HCT116 (cell line): ENCODE data around the gene SDK2.

ENCODE experiments used
- EGR1 ChIP-seq: IDR thresholded peaks from 2 replicates; pipeline ENCODE4 v1.6.1; 2012; ENCODE audit warnings: low read depth
- ELF1 ChIP-seq: IDR thresholded peaks from 2 replicates; pipeline ENCODE4 v1.6.1; 2012; ENCODE audit warnings: low read depth, borderline replicate concordance
- POLR2A ChIP-seq: IDR thresholded peaks from 2 replicates; pipeline ENCODE4 v1.7.0; 2011; ENCODE audit warnings: borderline replicate concordance; ENCODE audit not compliant: insufficient read depth, insufficient read length; ENCODE audit errors: extremely low read depth
- POLR2AphosphoS5 ChIP-seq: IDR thresholded peaks from 2 replicates; pipeline ENCODE4 v1.6.1; 2011; ENCODE audit warnings: mild to moderate bottlenecking, low read depth, low read length, moderate library complexity
- RAD21 ChIP-seq: IDR thresholded peaks from 2 replicates; pipeline ENCODE4 v1.6.1; 2012; ENCODE audit warnings: low read depth, mild to moderate bottlenecking
- TF ChIP-seq, protein P1 (sequence below), 3 experiments: fragments of 200-600 bp in 1 of 3; sonication (generic) in 1 of 3; IDR thresholded peaks in 2 of 3; conservative IDR thresholded peaks in 1 of 3; 2 replicates each; pipeline ENCODE4 v1.5.1; 2012 to 2017; ENCODE audit warnings: low read depth in 2 of 3, low read length in 2 of 3, antibody characterized with exemption in 1 of 3, borderline replicate concordance in 1 of 3, control low read depth in 1 of 3, mild to moderate bottlenecking in 1 of 3, mixed read lengths in 1 of 3, mixed run types in 1 of 3, moderate library complexity in 1 of 3; ENCODE audit not compliant: insufficient read depth in 1 of 3
- TF ChIP-seq, protein P2 (sequence below): IDR thresholded peaks from 2 replicates; pipeline ENCODE4 v1.6.1; 2012
- TF ChIP-seq, protein P3 (sequence below): IDR thresholded peaks from 2 replicates; pipeline ENCODE4 v1.6.1; 2012; ENCODE audit warnings: low read depth

DNA sequence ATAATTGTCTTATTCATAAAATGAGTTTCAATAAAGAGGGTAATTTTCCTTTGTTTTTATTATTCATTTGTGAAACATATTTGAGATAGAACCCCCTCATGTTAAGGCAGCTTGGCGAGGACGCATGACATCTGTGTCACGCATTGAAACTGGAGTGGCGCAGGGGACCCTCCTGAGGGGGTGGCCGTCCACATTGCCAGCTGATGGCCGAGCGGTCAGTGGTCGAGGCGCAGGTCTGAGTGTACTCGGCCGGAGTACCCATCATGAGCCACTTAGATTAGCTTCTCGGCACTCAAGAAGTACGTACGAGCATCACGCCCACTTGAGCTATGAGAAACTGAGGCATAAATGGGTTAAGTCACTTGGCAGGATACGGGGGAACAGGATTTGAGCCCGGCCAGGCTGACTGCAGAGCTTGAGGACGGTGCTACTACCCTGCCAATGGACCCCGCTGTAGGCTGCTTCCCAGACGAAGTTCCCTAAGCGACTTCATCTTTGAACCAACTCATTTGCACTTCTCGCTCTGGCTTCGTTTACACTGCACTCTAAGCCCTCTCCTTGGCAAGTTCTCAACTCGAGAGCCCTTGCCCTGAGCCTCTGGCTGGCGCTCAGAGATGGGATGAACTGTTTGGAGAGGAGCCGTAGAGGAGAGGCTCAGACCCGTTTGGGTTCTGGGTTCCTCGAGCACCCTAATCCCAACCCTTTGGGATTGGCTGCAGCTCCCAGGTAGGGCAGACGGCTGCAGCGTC, 91.8 kb downstream of the SDK2 start:
- no peak for TF ChIP-seq EGR1
- TF ChIP-seq, protein P1, sequence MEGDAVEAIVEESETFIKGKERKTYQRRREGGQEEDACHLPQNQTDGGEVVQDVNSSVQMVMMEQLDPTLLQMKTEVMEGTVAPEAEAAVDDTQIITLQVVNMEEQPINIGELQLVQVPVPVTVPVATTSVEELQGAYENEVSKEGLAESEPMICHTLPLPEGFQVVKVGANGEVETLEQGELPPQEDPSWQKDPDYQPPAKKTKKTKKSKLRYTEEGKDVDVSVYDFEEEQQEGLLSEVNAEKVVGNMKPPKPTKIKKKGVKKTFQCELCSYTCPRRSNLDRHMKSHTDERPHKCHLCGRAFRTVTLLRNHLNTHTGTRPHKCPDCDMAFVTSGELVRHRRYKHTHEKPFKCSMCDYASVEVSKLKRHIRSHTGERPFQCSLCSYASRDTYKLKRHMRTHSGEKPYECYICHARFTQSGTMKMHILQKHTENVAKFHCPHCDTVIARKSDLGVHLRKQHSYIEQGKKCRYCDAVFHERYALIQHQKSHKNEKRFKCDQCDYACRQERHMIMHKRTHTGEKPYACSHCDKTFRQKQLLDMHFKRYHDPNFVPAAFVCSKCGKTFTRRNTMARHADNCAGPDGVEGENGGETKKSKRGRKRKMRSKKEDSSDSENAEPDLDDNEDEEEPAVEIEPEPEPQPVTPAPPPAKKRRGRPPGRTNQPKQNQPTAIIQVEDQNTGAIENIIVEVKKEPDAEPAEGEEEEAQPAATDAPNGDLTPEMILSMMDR (IDR thresholded peaks at IDR 0.05 in 2 of 3, conservative IDR thresholded peaks at IDR 0.05 in 1 of 3; ENCODE audit: borderline replicate concordance in 1 of 3, insufficient read depth in 1 of 3, low read depth in 2 of 3, low read length in 2 of 3), result no peak
- TF ChIP-seq POLR2A, result no peak
- TF ChIP-seq POLR2AphosphoS5, result no peak
- no peak for TF ChIP-seq ELF1
- TF ChIP-seq, protein P2, sequence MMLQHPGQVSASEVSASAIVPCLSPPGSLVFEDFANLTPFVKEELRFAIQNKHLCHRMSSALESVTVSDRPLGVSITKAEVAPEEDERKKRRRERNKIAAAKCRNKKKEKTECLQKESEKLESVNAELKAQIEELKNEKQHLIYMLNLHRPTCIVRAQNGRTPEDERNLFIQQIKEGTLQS, result no peak
- TF ChIP-seq, protein P3, sequence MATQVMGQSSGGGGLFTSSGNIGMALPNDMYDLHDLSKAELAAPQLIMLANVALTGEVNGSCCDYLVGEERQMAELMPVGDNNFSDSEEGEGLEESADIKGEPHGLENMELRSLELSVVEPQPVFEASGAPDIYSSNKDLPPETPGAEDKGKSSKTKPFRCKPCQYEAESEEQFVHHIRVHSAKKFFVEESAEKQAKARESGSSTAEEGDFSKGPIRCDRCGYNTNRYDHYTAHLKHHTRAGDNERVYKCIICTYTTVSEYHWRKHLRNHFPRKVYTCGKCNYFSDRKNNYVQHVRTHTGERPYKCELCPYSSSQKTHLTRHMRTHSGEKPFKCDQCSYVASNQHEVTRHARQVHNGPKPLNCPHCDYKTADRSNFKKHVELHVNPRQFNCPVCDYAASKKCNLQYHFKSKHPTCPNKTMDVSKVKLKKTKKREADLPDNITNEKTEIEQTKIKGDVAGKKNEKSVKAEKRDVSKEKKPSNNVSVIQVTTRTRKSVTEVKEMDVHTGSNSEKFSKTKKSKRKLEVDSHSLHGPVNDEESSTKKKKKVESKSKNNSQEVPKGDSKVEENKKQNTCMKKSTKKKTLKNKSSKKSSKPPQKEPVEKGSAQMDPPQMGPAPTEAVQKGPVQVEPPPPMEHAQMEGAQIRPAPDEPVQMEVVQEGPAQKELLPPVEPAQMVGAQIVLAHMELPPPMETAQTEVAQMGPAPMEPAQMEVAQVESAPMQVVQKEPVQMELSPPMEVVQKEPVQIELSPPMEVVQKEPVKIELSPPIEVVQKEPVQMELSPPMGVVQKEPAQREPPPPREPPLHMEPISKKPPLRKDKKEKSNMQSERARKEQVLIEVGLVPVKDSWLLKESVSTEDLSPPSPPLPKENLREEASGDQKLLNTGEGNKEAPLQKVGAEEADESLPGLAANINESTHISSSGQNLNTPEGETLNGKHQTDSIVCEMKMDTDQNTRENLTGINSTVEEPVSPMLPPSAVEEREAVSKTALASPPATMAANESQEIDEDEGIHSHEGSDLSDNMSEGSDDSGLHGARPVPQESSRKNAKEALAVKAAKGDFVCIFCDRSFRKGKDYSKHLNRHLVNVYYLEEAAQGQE, result no peak
- TF ChIP-seq RAD21, result no peak
